Stomach smooth muscle (tissue), 2 donors: ENCODE measurements around the gene ENO3.
"Not testable (repeated sequence)": the region's sequence is repeated elsewhere in the genome, so short reads cannot be mapped to it uniquely, and the experiment has no call there.

Experiments
- H3K27ac ChIP-seq: one replicate; pipeline ENCODE4 v1.7.0; 2013; ENCODE audit warnings: mild to moderate bottlenecking, low read length, inconsistent platforms
- H3K27me3 ChIP-seq, 2 donors: one replicate each; pipeline ENCODE4 v1.7.0; 2013; ENCODE audit warnings: low read length in 2 of 2; ENCODE audit not compliant: insufficient read depth in 2 of 2, control insufficient read depth in 1 of 2
- H3K36me3 ChIP-seq, 2 donors: one replicate each; pipeline ENCODE4 v1.7.0; 2013; ENCODE audit warnings: low read length in 2 of 2; ENCODE audit not compliant: control insufficient read depth in 2 of 2, insufficient read depth in 2 of 2
- H3K4me1 ChIP-seq: one replicate; pipeline ENCODE4 v1.7.0; 2013; ENCODE audit warnings: low read length; ENCODE audit not compliant: control insufficient read depth, insufficient read depth
- H3K4me3 ChIP-seq, 2 donors: one replicate each; pipeline ENCODE4 v1.7.0; 2013; ENCODE audit warnings: low read length in 2 of 2
- H3K9ac ChIP-seq, 2 donors: one replicate each; pipeline ENCODE4 v1.7.0; 2013; ENCODE audit warnings: low read length in 2 of 2, mild to moderate bottlenecking in 1 of 2
- H3K9me3 ChIP-seq, 2 donors: one replicate each; pipeline ENCODE4 v1.7.0; 2013; ENCODE audit warnings: low read length in 2 of 2; ENCODE audit not compliant: control insufficient read depth in 2 of 2
- donor health status: healthy.
- donor health status: Pancreatic carcinoma.

Gene ENO3

GRCh38 chr17:4920351-4921048, 30.4 kb upstream of the ENO3 start:
- Histone ChIP-seq H3K27ac (no peak overlapping the region), H3K36me3 (no peaks in the 10 kb centered on the region), H3K9ac (no peak overlapping the region), H3K4me1 (no peaks in the 10 kb centered on the region), H3K9me3 (no peaks in the 10 kb centered on the region), H3K4me3 (no peak overlapping the region), H3K27me3 (no peaks in the 10 kb centered on the region)

DNA sequence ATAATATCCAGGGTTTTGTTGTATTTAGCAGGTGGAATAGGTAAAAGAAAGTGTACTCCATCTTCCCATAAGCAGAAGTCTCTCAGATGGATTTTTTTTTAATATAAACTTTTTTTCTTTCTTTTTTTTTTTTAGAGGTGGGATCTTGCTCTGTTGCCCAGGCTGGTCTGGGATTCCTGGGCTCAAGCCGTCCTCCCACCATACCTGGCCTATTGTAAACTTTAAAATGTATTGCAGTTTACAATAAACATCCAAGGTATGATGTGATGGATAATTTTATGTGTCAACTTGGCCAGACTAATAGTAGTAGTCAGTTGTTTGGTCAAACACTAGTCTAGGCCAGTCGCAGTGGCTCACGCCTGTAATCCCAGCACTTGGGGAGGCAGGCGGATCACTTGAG, 29.6 kb upstream of the ENO3 start:
- Histone ChIP-seq H3K36me3 (no peaks in the 10 kb centered on the region), H3K4me3 (no peak overlapping the region), H3K27me3 (no peaks in the 10 kb centered on the region), H3K27ac (no peak overlapping the region), H3K9ac (no peak overlapping the region), H3K4me1 (no peaks in the 10 kb centered on the region), H3K9me3 (no peaks in the 10 kb centered on the region)

- not testable (repeated sequence) for H3K27ac ChIP-seq, H3K27me3 ChIP-seq, H3K9ac ChIP-seq, H3K4me3 ChIP-seq, H3K9me3 ChIP-seq, H3K36me3 ChIP-seq, H3K4me1 ChIP-seq
These were observed 24.2 kb upstream of the ENO3 start for GRCh38 chr17:4926577-4927335.

DNA sequence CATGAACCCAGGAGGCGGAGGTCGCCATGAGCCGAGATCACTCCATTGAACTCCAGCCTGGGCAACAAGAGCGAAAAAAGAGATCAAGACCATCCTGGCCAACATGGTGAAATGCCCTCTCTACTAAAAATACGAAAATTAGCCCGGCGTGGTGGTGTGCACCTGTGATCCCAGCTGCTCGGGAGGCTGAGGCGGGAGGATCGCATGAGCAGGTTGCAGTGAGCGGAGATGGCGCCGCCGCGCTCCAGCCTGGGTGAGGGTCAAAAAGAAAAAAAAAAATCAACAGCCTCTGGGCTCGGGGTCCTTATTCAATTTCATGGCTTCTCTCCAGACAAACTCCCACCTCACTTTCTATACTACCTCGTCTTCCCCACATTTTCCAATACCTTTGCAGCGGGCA, 22.0 kb upstream of the ENO3 start:
- Histone ChIP-seq H3K9me3 (no peaks in the 10 kb centered on the region), H3K9ac (no peak overlapping the region), H3K27ac (no peak overlapping the region), H3K4me3 (no peak overlapping the region), H3K27me3 (no peaks in the 10 kb centered on the region), H3K4me1 (peaks cover under 1% of the 10 kb centered on the region), H3K36me3 (no peaks in the 10 kb centered on the region)

- H3K27ac ChIP-seq = no peak within 1 kb of the TSS
- no peak within 1 kb of the TSS for H3K9ac ChIP-seq
- H3K4me1 ChIP-seq = peaks cover 9% of the 10 kb centered on the region
- no peak within 1 kb of the TSS for H3K4me3 ChIP-seq
- H3K9me3 ChIP-seq = no peaks in the 10 kb centered on the region
- no peaks in the 10 kb centered on the region for H3K27me3 ChIP-seq
- H3K36me3 ChIP-seq = peaks cover 2 to 8% of the 10 kb centered on the region in 2 donors
These were observed 19.0 kb upstream of the ENO3 start, which contains the start of gene GP1BA for GRCh38 chr17:4931963-4932362. Gene GP1BA, plus strand, starts transcription at chr17:4932277. Its CDS starts 328 bp downstream, at chr17:4932605.

DNA sequence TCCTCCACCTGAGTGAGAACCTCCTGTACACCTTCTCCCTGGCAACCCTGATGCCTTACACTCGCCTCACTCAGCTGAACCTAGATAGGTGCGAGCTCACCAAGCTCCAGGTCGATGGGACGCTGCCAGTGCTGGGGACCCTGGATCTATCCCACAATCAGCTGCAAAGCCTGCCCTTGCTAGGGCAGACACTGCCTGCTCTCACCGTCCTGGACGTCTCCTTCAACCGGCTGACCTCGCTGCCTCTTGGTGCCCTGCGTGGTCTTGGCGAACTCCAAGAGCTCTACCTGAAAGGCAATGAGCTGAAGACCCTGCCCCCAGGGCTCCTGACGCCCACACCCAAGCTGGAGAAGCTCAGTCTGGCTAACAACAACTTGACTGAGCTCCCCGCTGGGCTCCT, 18.2 kb upstream of the ENO3 start:
- no peaks in the 10 kb centered on the region for H3K27me3 ChIP-seq

GRCh38 chr17:4933646-4934045, 17.3 kb upstream of the ENO3 start:
- Histone ChIP-seq H3K9ac (peak overlapping the region in 1 of 2 donors; percentile 12), H3K27me3 (no peaks in the 10 kb centered on the region), H3K36me3 (peaks cover 19 to 20% of the 10 kb centered on the region in 2 donors), H3K4me3 (peak overlapping the region in 1 of 2 donors; percentile 47), H3K4me1 (peaks cover 17% of the 10 kb centered on the region), H3K27ac (no peak overlapping the region), H3K9me3 (no peaks in the 10 kb centered on the region)

More for the DNA sequence above, 18.2 kb upstream of the ENO3 start:
- no peak overlapping the region for H3K9ac ChIP-seq
- H3K4me3 ChIP-seq = no peak overlapping the region
- H3K27ac ChIP-seq = no peak overlapping the region
- H3K9me3 ChIP-seq = no peaks in the 10 kb centered on the region
- peaks cover 10 to 16% of the 10 kb centered on the region in 2 donors for H3K36me3 ChIP-seq
- peaks cover 9% of the 10 kb centered on the region for H3K4me1 ChIP-seq

DNA sequence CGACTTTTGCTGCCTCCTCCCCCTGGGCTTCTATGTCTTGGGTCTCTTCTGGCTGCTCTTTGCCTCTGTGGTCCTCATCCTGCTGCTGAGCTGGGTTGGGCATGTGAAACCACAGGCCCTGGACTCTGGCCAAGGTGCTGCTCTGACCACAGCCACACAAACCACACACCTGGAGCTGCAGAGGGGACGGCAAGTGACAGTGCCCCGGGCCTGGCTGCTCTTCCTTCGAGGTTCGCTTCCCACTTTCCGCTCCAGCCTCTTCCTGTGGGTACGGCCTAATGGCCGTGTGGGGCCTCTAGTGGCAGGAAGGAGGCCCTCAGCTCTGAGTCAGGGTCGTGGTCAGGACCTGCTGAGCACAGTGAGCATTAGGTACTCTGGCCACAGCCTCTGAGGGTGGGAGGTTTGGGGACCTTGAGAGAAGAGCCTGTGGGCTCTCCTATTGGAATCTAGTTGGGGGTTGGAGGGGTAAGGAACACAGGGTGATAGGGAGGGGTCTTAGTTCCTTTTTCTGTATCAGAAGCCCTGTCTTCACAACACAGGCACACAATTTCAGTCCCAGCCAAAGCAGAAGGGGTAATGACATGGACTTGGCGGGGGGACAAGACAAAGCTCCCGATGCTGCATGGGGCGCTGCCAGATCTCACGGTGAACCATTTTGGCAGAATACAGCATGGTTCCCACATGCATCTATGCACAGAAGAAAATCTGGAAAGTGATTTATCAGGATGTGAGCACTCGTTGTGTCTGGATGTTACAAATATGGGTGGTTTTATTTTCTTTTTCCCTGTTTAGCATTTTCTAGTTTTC, 16.5 kb upstream of the ENO3 start:
- H3K27ac ChIP-seq = peak overlapping the region; percentile 49
- H3K27me3 ChIP-seq = no peaks in the 10 kb centered on the region
- peak overlapping the region in 1 of 2 donors; percentile 47 for H3K4me3 ChIP-seq
- peaks cover 19 to 20% of the 10 kb centered on the region in 2 donors for H3K36me3 ChIP-seq
- no peaks in the 10 kb centered on the region for H3K9me3 ChIP-seq
- H3K9ac ChIP-seq = peak overlapping the region; percentile 12 to 47
- H3K4me1 ChIP-seq = peaks cover 25% of the 10 kb centered on the region

GRCh38 chr17:4935650-4936049, 15.3 kb upstream of the ENO3 start:
- H3K9ac ChIP-seq = no peak overlapping the region
- no peak overlapping the region for H3K4me3 ChIP-seq
- peaks cover 28% of the 10 kb centered on the region for H3K4me1 ChIP-seq
- no peaks in the 10 kb centered on the region for H3K27me3 ChIP-seq
- no peaks in the 10 kb centered on the region for H3K9me3 ChIP-seq
- no peak overlapping the region for H3K27ac ChIP-seq
- H3K36me3 ChIP-seq = peaks cover 19 to 20% of the 10 kb centered on the region in 2 donors

DNA sequence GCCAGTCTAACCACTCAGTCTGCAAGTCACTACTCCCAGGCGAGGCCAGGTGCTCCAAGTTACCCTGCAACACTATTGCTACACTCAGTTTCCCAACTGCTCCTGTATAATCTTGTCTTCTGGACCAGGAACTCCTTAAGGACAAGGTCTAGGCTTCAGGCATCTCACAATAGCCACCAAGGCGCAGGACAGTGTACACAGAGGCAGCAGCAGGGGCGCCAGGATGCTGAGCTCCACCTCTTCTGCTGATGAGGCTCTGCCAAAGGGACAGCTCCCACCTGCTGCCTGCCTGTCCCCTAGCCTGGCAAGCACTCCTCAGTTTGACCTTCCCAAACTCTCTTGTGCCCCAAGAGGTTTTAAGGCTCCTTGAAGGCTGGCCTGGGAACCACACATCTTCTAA, 14.5 kb upstream of the ENO3 start:
- Histone ChIP-seq H3K27me3 (no peaks in the 10 kb centered on the region), H3K9ac (no peak overlapping the region), H3K4me1 (peaks cover 36% of the 10 kb centered on the region), H3K36me3 (peaks cover 19 to 20% of the 10 kb centered on the region in 2 donors), H3K9me3 (no peaks in the 10 kb centered on the region), H3K27ac (no peak overlapping the region), H3K4me3 (no peak overlapping the region)
